ENCODE data around the gene ANGPT4.

DNA sequence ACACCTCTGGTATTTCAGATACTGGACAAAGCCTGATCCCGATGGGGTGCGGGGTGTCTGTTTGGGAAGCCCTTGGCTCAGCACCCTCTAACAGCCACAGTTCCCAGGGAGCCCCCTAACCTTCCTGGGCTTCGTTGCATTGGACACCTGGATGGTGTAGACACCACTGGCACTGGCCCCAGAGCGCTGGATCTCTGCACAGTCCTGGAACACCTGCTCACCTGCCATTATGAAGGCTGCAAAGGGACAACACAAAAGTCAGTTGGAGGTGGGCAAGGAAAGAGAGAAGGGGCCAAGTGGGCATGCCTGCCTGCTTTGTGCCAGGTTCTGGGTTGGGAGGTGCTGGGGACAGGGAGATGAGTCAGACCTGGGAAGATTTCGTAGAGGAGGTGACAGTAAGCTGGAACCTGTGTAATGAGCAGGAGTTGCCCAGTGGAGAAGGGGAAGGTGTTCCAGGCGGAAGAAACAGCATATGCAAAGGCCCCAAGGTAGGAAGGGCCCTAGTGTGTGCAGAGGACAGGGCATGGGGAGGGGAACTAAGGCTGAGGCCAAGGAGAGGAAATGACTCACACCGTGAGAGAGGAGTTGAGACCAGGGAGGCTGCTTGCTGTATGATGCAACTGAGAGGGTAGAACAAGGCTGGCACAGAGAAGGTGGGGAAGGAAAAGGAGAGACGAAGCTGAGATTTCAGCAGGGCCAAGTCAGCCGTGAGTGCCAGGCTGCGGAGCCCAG is 34.9 kb downstream of the ANGPT4 start:
- TF ChIP-seq MYC (IDR thresholded peaks at IDR 0.05; ENCODE audit: insufficient read depth, insufficient read length, insufficient replicate concordance, low read length, severe bottlenecking) (no peak), ZSCAN29 (IDR thresholded peaks at IDR 0.05) (no peak), TAF1 (IDR thresholded peaks at IDR 0.05; ENCODE audit: borderline replicate concordance, low read depth, low read length) (no peak), EZH2 (IDR thresholded peaks at IDR 0.05; ENCODE audit: borderline replicate concordance, control insufficient read depth, low read depth, low read length) (no peak)
